ENCODE data around the gene UBE2D4.

DNA sequence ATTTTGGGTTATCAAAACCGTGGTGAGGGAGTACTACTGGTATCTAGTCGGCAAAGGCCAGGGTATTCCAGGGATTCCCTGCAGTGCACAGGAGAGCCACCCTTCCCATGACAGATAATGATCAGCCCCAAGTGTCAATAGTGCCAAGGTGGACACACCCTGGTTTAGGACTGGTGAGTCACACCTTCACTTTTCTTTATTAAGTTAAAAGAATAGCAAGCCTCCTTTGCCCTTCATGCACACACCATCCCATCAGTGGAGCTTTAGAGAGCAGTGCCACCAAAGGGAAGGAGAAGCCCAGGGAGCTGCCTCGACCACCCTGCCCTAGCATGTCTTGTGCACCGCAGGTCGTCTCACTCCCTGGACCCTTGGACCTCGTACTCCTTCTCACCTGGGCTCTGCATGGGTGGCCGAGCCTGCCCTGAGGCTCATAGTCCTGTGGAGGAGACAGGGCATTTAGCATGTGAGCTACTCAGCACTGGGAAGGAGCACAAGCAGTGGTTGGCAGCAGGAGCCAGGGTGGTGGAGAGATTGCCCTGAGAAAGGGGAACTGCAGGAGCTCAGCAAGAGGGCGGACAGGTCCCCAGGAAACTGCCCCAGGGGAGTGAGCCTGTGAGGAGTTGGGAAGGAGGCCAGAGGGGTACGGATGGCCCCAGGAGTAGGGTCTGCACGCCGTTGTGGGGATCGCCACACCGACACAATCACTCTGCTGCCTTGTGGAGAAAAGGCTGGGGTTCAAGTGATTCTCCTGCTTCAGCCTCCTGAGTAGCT lies 17.4 kb downstream of the UBE2D4 start:
- TF ChIP-seq, protein P1, sequence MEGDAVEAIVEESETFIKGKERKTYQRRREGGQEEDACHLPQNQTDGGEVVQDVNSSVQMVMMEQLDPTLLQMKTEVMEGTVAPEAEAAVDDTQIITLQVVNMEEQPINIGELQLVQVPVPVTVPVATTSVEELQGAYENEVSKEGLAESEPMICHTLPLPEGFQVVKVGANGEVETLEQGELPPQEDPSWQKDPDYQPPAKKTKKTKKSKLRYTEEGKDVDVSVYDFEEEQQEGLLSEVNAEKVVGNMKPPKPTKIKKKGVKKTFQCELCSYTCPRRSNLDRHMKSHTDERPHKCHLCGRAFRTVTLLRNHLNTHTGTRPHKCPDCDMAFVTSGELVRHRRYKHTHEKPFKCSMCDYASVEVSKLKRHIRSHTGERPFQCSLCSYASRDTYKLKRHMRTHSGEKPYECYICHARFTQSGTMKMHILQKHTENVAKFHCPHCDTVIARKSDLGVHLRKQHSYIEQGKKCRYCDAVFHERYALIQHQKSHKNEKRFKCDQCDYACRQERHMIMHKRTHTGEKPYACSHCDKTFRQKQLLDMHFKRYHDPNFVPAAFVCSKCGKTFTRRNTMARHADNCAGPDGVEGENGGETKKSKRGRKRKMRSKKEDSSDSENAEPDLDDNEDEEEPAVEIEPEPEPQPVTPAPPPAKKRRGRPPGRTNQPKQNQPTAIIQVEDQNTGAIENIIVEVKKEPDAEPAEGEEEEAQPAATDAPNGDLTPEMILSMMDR (IDR thresholded peaks at IDR 0.05): no peak
- no peak for TF ChIP-seq POLR2A (IDR thresholded peaks at IDR 0.05)

Measured in thyroid gland (tissue), 4 donors.